Liver (tissue), 3 donors: ENCODE results near the gene PDPN.

Source experiments
- FOXA1 ChIP-seq: IDR thresholded peaks from 2 replicates; pipeline ENCODE4 v1.6.1; 2016; ENCODE audit warnings: antibody characterized with exemption
- NR2F2 ChIP-seq: IDR thresholded peaks from 2 replicates; pipeline ENCODE4 v1.6.1; 2016; ENCODE audit warnings: antibody characterized with exemption
- RAD21 ChIP-seq, 2 donors: IDR thresholded peaks; 2 replicates each; pipeline ENCODE4 v1.6.1; 2016; ENCODE audit warnings: antibody characterized with exemption in 2 of 2, mild to moderate bottlenecking in 2 of 2
- TF ChIP-seq, protein P1 (sequence below): fragments of 150-350 bp; IDR thresholded peaks from 2 replicates; pipeline ENCODE4 v1.5.1; 2017; ENCODE audit warnings: improper control_type of control experiment, low read depth, low read length; ENCODE audit not compliant: missing input control
- TF ChIP-seq, protein P2 (sequence below): IDR thresholded peaks from 2 replicates; pipeline ENCODE4 v1.6.1; 2016; ENCODE audit warnings: antibody characterized with exemption, mild to moderate bottlenecking
- donor health status: healthy.
- donor health status: healthy.

DNA sequence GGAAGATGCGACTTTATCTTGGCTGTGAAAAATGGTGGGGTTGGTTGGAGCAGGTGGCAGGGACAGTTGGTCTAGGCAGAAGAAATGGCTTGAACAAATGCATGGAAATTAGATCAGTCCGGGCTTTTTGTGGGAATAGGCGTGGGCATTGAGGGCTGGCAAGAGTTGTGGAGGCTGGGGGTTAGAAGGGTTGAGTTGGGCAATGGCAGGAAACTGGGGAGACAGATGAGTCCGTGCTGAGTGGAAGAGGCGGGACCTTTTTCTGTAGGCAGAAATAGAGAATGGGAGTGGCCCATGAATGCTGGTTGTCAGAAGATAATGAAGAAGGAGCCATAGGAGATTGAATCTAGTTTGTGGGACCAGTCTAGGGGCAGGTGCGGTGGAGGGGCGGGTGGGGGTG lies 6.9 kb downstream of the PDPN start:
- TF ChIP-seq, protein P1, sequence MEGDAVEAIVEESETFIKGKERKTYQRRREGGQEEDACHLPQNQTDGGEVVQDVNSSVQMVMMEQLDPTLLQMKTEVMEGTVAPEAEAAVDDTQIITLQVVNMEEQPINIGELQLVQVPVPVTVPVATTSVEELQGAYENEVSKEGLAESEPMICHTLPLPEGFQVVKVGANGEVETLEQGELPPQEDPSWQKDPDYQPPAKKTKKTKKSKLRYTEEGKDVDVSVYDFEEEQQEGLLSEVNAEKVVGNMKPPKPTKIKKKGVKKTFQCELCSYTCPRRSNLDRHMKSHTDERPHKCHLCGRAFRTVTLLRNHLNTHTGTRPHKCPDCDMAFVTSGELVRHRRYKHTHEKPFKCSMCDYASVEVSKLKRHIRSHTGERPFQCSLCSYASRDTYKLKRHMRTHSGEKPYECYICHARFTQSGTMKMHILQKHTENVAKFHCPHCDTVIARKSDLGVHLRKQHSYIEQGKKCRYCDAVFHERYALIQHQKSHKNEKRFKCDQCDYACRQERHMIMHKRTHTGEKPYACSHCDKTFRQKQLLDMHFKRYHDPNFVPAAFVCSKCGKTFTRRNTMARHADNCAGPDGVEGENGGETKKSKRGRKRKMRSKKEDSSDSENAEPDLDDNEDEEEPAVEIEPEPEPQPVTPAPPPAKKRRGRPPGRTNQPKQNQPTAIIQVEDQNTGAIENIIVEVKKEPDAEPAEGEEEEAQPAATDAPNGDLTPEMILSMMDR: no peak
- TF ChIP-seq NR2F2 (no peak), FOXA1 (no peak), RAD21 (IDR thresholded peaks at IDR 0.05) (no peak)
- TF ChIP-seq, protein P2, sequence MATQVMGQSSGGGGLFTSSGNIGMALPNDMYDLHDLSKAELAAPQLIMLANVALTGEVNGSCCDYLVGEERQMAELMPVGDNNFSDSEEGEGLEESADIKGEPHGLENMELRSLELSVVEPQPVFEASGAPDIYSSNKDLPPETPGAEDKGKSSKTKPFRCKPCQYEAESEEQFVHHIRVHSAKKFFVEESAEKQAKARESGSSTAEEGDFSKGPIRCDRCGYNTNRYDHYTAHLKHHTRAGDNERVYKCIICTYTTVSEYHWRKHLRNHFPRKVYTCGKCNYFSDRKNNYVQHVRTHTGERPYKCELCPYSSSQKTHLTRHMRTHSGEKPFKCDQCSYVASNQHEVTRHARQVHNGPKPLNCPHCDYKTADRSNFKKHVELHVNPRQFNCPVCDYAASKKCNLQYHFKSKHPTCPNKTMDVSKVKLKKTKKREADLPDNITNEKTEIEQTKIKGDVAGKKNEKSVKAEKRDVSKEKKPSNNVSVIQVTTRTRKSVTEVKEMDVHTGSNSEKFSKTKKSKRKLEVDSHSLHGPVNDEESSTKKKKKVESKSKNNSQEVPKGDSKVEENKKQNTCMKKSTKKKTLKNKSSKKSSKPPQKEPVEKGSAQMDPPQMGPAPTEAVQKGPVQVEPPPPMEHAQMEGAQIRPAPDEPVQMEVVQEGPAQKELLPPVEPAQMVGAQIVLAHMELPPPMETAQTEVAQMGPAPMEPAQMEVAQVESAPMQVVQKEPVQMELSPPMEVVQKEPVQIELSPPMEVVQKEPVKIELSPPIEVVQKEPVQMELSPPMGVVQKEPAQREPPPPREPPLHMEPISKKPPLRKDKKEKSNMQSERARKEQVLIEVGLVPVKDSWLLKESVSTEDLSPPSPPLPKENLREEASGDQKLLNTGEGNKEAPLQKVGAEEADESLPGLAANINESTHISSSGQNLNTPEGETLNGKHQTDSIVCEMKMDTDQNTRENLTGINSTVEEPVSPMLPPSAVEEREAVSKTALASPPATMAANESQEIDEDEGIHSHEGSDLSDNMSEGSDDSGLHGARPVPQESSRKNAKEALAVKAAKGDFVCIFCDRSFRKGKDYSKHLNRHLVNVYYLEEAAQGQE: no peak
